ENCODE results near the gene TCF19.

GRCh38 chr6:31208506-31208905 lies 50.1 kb downstream of the TCF19 start:
- no peak for TF ChIP-seq FOSL2 (IDR thresholded peaks at IDR 0.05)
- TF ChIP-seq FOSL2 (CRISPR knock-in tag; IDR thresholded peaks at IDR 0.05): no peak
- TF ChIP-seq RNF2 (IDR thresholded peaks at IDR 0.05; ENCODE audit: borderline replicate concordance, low read depth): no peak
- no peak for TF ChIP-seq SREBF2 (IDR thresholded peaks at IDR 0.05)
- TF ChIP-seq, protein P1, sequence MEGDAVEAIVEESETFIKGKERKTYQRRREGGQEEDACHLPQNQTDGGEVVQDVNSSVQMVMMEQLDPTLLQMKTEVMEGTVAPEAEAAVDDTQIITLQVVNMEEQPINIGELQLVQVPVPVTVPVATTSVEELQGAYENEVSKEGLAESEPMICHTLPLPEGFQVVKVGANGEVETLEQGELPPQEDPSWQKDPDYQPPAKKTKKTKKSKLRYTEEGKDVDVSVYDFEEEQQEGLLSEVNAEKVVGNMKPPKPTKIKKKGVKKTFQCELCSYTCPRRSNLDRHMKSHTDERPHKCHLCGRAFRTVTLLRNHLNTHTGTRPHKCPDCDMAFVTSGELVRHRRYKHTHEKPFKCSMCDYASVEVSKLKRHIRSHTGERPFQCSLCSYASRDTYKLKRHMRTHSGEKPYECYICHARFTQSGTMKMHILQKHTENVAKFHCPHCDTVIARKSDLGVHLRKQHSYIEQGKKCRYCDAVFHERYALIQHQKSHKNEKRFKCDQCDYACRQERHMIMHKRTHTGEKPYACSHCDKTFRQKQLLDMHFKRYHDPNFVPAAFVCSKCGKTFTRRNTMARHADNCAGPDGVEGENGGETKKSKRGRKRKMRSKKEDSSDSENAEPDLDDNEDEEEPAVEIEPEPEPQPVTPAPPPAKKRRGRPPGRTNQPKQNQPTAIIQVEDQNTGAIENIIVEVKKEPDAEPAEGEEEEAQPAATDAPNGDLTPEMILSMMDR (IDR thresholded peaks at IDR 0.05): no peak
- no peak for TF ChIP-seq USF2 (IDR thresholded peaks at IDR 0.05)
- TF ChIP-seq MAZ (IDR thresholded peaks at IDR 0.05; ENCODE audit: borderline replicate concordance, low read depth, low read length): no peak
- TF ChIP-seq, protein P2, sequence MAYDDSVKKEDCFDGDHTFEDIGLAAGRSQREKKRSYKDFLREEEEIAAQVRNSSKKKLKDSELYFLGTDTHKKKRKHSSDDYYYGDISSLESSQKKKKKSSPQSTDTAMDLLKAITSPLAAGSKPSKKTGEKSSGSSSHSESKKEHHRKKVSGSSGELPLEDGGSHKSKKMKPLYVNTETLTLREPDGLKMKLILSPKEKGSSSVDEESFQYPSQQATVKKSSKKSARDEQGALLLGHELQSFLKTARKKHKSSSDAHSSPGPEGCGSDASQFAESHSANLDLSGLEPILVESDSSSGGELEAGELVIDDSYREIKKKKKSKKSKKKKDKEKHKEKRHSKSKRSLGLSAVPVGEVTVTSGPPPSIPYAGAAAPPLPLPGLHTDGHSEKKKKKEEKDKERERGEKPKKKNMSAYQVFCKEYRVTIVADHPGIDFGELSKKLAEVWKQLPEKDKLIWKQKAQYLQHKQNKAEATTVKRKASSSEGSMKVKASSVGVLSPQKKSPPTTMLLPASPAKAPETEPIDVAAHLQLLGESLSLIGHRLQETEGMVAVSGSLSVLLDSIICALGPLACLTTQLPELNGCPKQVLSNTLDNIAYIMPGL (CRISPR knock-in tag; IDR thresholded peaks at IDR 0.05; ENCODE audit: borderline replicate concordance): no peak
- TF ChIP-seq TFCP2L1 (CRISPR knock-in tag; IDR thresholded peaks at IDR 0.05): no peak
- TF ChIP-seq POLR2A (IDR thresholded peaks at IDR 0.05; ENCODE audit: low read length): no peak
- TF ChIP-seq CHD2 (IDR thresholded peaks at IDR 0.05; ENCODE audit: low read length, partially characterized antibody): no peak
- TF ChIP-seq, protein P3, sequence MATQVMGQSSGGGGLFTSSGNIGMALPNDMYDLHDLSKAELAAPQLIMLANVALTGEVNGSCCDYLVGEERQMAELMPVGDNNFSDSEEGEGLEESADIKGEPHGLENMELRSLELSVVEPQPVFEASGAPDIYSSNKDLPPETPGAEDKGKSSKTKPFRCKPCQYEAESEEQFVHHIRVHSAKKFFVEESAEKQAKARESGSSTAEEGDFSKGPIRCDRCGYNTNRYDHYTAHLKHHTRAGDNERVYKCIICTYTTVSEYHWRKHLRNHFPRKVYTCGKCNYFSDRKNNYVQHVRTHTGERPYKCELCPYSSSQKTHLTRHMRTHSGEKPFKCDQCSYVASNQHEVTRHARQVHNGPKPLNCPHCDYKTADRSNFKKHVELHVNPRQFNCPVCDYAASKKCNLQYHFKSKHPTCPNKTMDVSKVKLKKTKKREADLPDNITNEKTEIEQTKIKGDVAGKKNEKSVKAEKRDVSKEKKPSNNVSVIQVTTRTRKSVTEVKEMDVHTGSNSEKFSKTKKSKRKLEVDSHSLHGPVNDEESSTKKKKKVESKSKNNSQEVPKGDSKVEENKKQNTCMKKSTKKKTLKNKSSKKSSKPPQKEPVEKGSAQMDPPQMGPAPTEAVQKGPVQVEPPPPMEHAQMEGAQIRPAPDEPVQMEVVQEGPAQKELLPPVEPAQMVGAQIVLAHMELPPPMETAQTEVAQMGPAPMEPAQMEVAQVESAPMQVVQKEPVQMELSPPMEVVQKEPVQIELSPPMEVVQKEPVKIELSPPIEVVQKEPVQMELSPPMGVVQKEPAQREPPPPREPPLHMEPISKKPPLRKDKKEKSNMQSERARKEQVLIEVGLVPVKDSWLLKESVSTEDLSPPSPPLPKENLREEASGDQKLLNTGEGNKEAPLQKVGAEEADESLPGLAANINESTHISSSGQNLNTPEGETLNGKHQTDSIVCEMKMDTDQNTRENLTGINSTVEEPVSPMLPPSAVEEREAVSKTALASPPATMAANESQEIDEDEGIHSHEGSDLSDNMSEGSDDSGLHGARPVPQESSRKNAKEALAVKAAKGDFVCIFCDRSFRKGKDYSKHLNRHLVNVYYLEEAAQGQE (IDR thresholded peaks at IDR 0.05): no peak
- no peak for TF ChIP-seq ATOH8 (CRISPR knock-in tag; IDR thresholded peaks at IDR 0.05; ENCODE audit: low read depth)
- no peak for TF ChIP-seq HOXB5 (CRISPR knock-in tag; IDR thresholded peaks at IDR 0.05)

Measured in A549 (cell line).